Effector CD8-positive, alpha-beta T cell (primary cell): ENCODE results near the gene KCNA10.

Experiments
- DNase-seq: peaks from one replicate; lab custom pipeline; 2025; lab: John Stamatoyannopoulos, UW

KCNA10 gene

GRCh38 chr1:110501488-110502132 is 17.4 kb downstream of the KCNA10 start:
- no peak for DNase-seq

GRCh38 chr1:110498270-110498669 is 20.7 kb downstream of the KCNA10 start:
- no peak for DNase-seq

DNA sequence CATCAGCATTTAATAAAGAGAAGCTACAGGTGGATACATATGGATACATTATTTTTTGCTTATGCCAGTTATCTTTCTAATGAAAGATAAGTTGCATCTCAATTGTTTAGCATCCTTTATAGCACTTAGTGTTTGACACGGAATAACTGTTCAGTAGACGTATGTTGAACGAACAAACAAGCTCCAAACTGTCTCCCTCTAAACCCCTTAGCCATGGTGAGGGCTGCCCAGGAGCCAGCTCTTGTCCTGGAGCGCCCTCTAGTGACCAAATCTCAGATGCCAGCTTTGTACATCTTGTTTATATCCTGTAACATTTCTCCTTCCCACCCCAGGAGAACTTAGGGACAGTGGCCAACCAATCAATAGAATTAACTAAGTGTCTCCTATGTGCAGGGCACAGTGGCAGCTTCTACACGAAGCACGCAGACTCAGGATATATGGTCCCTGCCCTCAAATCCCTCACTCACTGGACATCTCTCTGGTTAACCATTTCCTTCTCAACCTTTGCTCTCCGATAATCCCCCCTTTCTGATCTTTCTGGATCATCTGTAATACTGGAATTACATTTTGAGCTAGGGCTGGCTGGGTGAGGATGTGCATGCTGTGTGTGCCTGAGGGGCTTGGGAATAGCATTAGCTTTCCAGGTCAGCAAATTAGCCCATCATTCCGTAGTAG is 22.9 kb downstream of the KCNA10 start:
- DNase-seq = peak; percentile 57

DNA sequence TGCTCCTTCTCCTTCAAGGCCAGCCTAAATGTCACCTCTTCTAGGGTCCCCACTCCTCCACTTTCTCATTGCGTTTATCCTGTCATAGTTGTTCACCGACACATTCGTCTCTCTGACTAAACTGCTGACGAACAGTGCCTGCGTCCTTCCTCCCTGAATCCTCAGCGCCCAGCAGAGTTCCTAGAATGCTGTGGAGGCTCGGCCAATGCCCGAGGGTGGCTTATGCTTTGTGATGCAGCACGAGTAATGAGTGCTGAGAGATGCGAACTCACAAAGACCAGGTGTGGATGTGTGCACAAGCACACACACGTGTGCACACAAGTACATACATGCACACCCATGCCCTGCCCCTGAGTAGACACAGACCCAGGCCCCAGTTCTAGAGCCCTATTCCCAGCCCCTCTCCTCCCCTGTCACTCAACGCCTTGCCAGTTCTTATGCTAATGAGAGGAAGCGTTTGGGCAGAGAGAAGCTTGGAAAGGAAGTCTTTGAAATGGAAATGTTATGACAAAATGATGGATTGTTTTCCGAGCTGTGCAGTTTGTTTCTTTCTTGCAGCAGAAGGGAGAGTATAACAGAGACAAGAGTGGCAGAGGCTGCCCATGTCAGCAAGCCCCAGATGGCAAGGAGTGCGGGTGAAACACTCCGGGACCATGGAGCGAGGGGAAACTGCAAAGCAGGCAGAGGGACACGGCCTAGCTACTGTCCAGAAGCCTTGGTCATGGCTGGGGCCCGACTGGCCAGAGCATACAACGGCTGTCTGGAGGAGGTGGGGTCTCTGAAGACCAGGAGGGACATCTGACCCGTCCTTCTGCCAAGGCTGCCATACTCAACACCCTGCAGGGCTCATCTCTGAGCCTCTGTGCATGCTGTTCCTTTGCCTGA is 24.2 kb downstream of the KCNA10 start:
- DNase-seq = no peak

GRCh38 chr1:110494036-110494435 is 24.9 kb downstream of the KCNA10 start:
- no peak for DNase-seq

DNA sequence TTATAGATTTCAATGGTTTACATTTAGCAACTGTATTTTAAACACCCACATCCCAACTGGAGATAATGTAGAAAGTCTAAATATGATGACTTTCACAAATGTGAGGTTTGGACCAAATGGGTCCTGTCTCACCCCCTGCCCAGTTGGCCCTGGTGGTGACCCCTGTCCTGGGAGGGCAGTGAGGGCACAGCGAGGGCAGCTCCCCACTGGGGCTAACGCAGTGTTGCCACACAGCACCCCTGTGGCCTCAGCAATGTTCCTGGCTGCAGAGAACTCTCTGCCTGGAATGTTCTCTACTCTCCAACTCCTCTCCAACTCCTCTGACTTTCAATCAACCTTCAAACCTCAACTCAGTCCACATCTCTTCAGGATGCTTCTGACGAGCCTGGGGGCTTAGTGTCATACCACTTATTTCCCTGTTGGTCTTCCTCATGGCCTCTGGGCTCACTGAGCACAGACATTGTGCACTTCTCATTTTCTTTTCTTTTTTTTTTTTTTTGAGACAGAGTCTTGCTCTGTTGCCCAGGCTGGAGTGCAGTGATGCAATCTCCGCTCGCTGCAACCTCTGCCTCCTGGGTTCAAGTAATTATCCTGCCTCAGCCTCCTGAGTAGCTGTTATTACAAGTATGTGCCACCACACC is 25.8 kb downstream of the KCNA10 start:
- DNase-seq = no peak

DNA sequence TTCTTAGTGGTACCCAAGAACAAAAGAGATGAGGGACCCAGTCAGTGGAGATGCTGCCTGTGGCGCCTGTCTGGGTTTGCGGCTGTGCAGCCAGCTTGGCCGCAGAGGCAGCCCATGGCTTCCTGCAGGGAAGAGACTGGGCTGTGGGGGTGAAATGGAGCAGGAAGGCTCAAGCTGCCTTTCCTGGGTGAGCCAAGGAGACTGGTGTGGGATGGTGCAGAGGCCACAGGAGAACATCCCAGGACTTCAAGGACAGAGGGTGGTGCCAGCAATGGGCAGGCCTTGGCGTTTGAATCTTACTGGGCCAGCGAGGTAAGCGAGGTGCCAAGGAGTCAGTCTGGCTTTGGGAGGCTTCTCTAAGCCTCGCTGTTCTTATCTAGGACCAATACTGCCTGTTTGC is 26.4 kb downstream of the KCNA10 start:
- DNase-seq = no peak

GRCh38 chr1:110490791-110491451 is 28.1 kb downstream of the KCNA10 start:
- DNase-seq = no peak

GRCh38 chr1:110489973-110490542 is 28.9 kb downstream of the KCNA10 start:
- DNase-seq = no peak

DNA sequence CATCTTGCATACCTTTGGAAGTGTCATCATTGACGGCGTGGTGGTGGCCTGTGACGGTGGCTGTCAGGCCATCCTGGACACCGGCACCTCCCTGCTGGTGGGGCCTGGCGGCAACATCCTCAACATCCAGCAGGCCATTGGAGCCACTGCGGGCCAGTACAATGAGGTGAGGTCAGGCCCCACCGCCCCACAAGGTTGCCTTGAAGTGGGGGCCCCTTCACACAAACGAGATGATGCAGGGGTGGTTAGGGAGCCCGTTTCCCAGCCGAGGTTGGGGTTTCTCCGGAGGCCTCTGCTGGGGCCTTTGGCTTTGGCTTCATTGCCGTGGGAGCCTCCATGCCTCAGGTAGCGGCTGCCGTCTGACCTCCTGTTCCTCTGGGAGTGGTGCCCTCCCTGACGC is 29.6 kb downstream of the KCNA10 start:
- DNase-seq = no peak

DNA sequence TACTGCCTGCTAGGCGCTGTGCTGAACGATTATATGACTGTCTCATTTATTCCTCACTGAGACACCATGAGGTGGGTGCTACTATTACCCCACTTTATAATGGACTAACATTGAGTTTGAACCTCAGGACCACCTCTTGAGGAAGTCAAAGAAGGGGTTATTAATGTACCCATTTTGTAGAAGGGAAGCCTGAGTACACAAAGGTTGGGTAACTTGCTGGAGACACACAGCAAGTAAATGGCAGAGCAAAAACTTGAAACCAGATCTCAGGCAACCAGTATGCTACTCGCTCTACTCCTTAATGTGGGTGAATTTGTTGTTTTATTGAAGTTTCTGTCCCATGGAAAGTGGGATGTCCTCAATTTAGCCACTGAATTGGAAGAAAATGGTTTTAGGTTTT is 30.1 kb downstream of the KCNA10 start:
- DNase-seq = no peak

DNA sequence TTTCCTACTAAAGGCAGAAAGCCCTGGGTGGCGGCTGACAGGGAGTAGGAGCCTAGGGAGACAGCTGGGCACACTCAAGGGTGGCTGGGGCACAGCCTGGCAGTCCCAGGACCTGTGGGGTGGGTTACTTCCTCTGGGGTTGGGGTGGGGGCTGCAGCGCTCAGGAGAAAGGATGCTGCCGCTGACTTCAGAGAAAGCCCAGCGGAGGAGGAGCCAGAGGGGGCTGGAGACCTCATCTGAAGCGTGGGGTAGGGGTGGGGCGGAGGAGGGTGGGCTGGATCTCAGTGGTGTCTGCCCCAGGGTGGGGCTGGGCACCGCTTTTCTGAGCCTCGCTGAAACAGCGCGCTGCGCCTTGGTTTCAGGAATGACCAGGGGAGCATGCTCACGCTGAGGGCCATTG is 30.8 kb downstream of the KCNA10 start:
- DNase-seq = no peak

GRCh38 chr1:110487726-110488125 is 31.2 kb downstream of the KCNA10 start:
- DNase-seq = no peak

- no peak for DNase-seq
Measured at GRCh38 chr1:110485725-110486124, 33.2 kb downstream of the KCNA10 start.

GRCh38 chr1:110484801-110485200 is 34.2 kb downstream of the KCNA10 start:
- DNase-seq = no peak

DNA sequence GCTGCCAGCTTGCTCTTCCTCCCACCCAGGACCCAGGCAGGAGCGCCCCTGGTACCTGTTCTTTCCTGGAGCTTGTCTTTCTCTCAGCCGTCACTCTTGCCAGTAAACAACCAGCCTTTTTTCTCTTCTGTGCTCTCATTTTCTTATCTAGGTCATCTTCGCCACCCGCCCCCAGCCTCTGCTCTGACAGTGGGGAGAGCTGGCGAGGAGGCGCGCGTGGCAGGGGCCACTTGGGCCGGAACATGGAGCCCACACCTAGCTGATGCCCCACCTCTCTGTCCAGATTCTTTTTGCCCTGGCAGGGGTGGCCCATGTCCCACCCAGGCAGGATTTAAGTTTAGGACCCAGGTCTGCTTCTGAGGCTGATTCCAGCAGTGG is 35.7 kb downstream of the KCNA10 start:
- DNase-seq = no peak

GRCh38 chr1:110482662-110483307 is 36.2 kb downstream of the KCNA10 start:
- DNase-seq = no peak

GRCh38 chr1:110481968-110482623 is 36.9 kb downstream of the KCNA10 start:
- no peak for DNase-seq

DNA sequence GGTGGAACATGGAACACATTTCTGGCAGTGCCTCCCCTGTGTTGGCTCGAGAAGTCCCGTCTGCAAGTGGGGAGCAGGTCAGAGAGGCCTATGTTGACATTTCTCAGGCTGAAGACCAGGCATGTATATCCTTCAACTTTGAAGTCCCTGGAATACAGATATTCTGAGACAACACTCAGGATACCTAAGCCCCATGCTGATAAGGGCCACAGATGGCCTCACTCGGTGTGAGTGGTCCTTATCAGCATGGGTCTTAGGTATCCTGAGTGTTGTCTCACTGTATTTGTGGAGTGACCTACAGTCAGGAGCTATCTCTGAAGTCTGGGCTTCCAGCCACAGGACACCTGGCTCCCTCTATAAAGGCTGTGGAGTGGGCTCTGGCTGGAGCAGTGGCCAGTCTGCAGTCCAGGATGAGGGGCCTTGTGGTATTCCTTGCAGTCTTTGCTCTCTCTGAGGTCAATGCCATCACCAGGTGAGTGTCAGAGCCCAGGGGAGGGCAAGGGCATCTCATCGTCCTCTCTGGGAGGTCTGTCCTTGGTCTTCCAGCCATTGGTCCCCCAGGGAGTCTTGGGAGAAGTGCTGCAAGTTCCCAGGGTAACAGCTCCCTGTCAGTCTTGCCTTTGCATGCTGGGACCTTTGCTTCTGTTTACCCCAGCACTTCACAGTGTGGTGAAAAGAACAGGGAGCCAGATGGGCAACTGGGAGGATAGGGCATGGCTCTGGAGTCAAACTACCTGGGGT is 38.4 kb downstream of the KCNA10 start:
- DNase-seq = no peak

GRCh38 chr1:110478886-110479285 is 40.1 kb downstream of the KCNA10 start:
- DNase-seq = no peak
